RKO (cell line): ENCODE measurements around the gene KCNH4.
"Not testable (repeated sequence)": the region's sequence is repeated elsewhere in the genome, so short reads cannot be mapped to it uniquely, and the experiment has no call there.

Experiments used
- DNase-seq: peaks from one replicate; pipeline ENCODE4 v3.0.0-alpha.2; 2016; ENCODE audit warnings: low spot score

Gene KCNH4

DNA sequence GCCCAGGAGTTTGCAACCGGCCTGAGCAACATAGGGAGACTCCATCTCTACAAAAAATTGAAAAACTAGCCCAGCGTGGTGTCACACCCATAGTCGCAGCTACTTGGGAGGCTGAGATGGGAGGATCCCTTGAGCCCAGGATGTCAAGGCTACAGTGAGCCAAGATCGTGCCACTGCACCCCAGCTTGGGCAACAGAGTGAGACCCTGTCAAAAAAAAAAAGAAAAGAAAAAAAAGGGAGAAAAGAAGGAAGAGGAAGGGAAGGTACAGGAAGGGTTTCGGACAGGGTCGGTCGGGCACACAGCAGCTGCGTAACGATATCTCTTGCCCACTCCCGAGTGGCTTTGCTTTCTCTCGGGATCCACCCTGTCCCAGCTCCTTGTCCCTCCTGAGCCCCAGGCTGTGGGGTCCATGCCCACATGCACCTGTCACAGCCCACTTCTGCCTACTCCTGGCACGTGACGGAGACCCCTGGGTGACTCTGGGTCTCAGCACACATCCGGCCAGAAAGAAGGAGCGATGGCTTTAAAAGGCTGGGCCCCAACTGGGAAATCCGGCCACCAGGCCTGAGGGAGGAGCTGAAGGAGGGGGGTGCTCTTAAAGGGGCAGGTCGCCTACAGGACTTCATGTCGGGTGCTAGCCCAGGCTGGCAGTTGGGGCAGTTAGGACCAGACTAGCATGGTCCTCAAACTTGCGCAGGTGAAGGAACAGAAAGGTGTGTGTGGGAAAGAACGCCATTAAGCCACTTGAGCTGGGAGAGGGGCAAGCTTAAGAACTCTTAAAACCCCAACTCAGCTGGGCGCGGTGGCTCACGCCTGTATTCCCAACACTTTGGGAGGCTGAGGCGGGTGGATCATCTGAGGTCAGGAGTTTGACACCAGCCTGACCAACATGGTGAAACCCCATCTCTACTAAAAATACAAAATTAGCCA, 13.3 kb upstream of the KCNH4 start, which contains the start of gene GHDC:
TSS of gene GHDC (minus strand) at position 526 of the 931 bp plus-strand sequence. CDS start 913 bp downstream, outside the sequence.
- DNase-seq = peak; percentile 88

DNA sequence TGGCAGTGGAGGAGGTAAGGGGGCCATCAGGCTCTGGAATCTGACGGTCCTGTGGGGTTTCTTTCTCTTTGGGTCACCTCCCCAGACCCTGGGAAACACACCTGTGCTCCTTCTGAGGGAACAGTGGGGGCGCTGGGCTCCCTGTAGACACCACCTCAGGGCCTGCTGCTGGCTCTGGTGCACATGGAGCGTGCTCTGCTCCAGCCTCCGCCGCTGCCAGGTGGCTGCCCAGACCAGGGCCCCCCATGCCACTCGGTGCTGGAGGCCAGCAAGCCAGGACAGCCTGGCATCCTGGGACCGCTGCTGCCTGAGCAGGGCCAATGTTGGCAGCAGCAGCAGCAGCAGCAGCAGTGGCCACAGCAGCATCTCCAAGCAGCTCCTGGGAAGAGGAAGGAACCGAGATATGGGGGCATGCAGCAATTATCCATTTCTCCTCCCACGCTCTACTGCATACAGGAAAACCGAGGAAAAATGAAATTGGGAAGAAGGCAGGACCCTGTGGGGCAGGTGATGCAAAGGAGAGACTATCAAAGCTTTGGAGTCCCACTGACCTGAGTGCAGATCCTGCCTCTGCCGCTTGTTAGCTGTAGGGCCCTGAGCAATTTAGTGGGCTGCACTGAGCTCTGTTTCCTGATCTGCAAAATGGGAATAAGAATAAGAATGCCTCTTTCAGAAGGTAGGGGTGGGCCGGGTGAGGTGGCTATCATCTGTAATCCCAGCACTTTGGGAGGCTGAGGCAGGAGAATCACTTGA, 12.4 kb upstream of the KCNH4 start:
- DNase-seq = no peak

DNA sequence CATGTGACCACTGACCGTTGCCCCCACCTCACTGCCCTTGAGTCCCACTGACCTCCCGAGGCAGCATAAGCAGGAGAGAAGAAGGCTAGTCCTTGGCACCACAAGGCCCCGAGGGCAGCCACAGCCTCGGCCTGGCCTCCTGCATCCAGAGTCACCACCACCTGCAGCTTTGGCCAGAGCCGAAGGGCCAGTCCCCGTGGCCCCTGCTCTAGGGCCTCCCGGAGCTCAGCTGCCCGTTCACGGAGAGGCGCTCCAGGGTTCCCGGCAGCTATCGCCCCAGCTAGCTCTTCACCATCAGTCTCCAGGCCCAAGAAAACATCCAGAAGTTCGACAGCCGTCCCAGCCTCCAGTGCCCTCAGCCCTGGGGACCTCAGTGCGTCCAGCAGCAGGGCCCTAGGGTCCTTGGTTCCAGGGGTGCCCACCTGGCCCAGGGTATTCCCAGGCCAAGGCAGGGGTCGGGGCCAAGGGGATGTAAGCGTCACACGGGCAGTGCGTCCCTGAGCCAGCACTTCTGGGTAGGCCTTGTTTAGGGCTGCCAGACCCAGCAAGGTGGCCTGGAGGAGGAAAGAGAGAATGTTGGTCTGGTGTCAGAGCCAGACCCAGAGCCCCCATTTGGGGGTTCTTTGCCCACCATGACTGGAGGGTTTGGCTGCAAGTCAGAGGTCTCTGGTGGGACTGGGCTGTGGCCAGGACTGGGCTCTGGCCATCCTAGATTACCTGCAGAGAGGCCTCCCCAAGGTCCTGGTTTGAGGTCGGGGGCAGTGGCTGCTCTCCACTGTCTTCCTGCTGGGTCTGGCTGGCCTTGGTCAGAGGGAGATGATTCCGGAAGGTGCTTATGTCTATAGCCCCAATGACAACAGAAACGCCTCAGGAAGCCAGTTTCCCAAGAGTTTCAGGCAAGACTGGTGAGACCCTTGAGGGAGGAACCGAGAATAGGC, 11.5 kb upstream of the KCNH4 start:
- DNase-seq = no peak

DNA sequence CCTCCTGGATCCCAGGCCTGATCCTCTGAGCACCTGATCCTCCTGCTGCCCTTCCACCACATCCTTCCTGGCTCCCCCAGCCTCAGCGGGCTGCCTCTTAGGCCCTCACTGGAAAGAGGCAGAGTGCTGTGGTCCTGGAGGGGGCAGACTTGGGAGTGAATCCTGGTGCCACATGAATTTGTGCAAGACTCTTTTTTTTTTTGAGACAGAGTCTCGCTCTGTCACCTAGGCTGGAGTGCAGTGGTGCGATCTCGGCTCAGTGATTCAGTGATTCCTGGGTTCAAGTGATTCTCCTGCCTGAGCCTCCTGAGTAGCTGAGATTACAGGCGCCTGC, 10.3 kb upstream of the KCNH4 start:
- DNase-seq = no peak

DNA sequence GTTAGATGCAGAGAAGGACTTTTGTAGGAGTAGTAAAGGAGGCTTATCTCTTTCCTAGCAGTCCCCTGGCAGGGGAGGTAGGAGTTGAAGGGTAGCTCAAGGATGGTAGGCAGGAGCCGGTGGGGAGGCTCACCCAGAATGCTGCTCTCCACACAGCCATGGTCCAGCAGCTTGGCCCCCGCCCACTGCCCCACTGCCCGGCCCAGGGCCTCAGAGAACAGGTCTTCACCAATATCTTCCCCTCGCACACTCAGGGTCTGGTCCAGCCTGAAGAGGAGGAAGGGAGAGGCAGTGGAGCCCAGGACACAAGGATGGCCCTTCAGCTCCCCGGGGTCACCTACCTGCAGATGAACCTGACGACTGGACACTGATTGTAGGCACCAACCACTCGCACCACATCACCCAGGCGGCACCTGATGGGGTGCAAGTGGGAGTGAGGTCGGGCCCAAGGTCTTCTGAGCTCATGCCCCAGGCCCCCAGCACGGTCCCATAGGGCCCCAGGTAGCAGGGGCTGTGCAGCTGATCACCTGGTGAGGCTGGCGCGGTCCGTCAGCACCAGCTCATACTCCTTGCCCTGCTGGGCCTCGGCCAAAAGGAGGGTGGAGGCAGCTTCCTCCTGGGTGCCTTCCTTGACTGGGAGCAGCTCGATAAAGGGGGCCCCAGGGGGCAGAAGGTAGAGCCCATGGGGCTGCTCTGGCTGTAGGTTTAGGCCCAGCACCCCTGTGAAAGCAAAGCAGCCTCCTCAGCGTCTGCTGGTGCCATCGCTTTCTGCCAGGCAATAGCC, 9.7 kb upstream of the KCNH4 start:
- no peak for DNase-seq

DNA sequence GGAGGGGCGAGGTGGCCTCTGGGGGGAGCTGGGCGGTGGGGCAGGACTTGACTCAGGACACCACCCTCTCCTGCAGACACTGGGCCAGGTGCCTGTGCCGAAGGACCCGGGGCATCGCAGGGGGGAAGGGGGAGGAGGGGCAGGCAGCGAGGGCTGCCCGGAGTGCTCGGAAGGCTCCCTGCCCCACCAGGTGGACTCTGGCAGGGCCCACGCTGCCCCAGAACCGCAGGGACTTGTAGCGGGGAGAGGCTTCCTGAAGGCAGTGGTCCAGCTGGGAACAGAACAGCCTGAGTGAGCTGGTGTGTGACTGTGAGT, 8.7 kb upstream of the KCNH4 start:
- DNase-seq = no peak

DNA sequence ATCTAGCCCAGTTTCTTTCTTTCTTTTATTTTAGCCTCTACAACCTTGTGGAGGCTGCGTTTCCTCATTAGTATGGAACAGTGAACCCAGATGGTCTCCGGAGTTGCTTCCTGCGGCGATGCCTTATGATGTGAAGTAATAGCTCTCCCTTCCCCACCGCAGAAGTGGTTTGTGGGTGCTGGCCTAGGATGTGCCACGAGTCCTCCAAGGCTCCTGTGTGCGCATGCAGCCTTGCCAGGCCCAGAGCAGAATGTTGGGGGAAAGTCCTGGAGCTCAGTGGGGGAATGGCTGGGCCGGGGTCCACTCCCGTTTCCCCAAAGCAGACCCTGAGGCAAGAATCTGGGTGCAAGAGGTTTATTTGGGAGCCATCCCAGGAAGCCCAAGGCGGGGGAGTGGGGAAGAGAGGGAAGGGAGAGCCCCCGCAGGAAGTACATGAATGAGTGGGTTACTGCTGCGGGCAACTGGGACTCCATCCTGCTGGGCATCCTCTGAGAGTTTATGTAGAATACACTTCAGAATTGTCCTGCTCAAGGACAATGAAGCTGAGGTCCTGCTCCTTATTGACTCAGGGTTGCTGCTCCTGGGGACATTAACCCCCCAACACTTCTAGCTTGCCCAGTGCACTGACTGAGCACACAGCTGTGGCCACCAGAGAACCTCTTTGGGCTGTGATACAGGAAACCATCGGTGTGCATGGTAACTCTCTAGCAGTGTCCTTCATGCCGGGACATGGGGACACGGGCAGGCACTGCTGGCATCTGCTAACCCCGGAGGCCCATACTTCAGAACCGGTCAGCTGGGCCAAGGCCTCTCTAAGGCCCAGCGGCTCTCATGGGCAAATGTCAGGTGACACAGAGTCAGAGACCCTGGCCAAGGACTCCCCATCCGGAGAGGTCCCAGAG, 8.1 kb upstream of the KCNH4 start:
- DNase-seq = no peak

DNA sequence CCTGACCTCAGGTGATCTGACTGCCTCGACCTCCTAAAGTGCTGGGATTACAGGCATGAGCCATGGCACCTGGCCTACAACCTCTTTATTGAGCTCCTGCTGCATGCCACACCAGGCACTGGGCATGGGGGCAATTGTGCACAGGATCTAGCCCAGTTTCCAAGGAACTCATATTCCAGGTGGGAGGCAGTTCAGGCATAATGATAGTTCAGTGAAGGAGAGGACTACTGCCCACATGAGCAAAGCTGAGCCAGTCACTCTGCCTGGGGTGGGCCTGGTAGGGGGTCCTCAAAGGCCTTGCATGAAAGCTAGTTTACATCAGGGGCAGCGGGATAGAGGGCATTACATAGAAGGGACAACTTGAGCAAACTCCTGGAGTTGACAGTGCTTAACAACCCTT, 6.9 kb upstream of the KCNH4 start:
- no peak for DNase-seq

DNA sequence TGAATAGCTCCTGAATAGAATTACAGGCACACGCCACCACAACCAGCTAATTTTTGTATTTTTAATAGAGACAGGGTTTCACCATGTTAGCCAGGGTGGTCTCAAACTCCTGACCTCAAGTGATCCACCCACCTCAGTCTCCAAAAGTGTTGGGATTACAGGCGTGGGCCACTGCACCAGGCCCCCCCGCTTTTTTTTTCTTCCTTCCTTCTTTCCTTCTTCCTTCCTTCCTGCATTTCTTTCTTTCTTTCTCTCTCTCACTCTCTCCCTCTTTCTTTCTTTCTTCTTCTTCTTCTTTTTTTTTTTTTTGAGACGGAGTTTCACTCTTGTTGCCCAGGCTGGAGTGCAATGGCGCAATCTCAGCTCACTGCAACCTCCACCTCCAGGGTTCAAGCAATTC, 5.2 kb upstream of the KCNH4 start:
- not testable (repeated sequence) for DNase-seq

DNA sequence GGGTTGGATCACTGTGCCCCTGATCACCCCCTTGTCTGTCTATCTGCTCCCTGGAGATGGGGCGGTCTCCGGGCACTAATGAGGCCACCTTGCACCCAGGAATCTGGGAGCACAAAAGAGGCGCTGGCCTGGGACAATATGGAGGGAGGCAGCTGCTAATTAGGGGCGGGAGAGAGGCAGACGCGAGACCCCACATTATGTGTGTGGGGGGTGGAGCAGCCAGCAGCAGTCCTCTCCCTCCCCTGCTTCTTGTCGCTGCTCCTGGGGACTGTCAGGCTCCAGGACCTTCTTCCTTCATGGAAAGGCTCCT, 4.6 kb upstream of the KCNH4 start:
- no peak for DNase-seq

DNA sequence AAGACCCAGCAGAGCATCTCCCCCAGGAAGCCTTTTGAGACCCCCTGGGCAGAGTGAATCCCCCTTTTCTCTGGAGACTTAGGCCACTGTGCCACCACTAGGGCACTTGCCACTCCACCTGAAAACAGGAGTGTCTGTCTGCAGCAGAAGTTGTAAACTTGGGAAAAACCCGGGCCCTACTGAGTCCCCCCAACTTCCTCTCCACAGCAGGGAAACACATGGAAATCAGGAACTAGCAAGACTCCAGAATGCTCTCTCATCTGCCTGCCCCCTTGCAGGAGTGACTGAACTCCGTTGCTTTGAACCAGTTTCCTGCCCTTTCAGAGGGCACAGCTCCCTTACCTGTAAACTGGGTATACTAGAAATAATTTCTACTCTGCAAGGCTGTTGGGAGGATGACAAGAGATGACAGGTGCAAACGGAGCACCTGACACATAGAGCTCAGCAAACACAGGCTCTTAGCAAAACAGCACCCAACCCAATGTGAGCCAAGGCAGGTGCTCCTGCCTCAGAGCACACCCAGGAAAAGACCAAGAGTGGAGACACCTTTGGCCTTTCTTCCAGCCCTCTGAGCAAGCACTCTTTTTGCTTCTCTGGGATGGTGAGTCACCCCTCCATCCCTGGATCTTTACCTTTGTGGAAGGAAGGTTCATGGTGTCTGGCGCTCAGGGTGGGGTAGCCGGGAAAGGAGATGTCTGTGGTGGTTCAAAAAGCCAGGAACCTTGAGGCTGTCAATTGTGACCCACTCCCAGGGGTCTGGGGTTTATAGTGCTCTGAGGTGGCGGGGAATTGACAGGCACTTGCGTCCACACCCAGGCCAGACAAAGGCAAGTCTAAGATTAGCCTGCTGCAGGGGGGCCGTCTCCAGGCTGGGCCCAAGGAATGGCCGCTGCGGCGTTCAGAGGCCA, 4.0 kb upstream of the KCNH4 start, which contains the start of gene HCRT:
TSS of gene HCRT (minus strand) at position 740 of the 908 bp plus-strand sequence. CDS start at position 653, 87 bp downstream.
- no peak for DNase-seq

DNA sequence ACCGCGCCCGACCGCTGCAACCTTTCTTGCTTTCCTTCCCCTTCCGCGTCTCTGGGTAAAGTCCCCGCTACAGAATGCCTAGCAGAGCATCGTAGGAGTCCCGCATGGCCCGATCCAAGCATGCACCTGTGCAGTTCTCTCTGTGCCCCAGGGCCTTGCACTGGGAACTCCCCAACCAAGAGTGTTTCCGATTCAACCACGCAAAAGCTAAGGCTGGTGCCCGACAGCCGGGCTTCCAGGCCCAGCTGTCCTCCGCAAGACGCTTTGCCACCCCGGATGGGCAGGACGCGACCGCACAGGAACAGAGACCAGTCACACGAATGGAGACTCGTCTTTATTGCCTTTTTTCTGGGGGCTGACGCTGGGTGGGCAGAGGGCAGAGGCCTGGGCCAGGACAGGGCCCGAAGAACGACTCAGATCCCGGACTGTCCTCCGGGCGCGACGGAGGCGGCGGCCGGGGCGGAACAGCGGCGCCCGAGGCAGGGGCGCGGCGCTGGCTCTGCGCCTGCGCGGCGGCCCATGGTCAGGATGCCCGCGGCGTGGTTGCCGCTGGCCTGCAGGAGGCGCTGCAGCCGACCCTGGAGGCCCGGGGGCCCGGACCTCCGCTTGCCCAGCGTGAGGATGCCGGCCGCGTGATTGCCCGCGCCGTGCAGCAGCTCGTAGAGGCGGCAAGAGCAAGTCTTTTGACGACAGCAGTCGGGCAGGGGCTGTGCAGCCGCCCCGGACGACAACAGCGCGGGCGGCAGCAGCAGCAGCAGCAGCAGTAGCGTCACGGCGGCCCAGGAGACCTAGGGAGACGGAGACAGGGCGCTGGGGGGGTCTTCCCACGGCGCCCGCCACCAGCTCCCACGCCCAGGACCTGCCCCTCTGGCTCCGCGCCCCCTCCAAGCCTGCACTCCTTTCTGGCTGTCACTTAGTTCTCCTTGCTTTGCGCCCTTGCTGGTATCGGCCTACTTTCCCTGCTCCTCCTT, 3.1 kb upstream of the KCNH4 start:
- DNase-seq = peak; percentile 69

DNA sequence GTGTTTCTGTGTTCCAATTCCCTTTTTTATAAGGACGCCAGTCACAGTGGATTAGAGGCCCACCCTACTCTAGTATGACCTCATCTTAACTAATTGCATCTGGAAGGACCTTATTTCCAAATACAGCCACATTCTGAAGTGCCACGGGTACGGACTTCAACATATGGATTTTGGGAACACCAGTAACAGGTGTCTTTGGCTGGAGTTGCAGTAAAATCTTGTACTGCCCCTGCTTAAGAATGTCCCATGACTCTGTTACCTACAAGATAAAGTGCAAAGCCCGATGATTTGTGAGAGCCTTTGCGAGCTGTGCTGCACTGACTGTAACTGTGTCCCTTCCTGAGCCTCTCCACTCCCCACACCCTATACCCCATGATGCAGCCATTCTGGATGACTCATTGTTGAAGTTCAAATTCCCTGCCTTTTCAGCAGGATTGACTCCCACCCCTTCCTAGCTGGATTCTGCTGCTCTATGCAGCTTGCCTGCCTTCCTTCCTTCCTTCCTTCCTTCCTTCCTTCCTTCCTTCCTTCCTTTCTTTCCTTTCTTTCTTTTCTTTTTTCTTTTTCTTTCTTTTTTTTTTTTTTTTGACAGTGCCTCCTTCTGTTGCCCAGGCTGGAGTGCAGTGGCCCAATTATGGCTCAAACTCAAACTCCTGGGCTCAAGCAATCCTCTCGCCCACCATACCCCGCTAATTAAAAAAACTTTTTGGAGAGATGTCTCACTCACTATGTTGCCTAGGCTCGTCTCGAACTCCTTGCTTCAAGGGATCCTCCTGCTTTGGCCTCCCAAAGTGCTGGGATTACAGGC, 2.2 kb upstream of the KCNH4 start:
- peak; percentile 48 for DNase-seq

DNA sequence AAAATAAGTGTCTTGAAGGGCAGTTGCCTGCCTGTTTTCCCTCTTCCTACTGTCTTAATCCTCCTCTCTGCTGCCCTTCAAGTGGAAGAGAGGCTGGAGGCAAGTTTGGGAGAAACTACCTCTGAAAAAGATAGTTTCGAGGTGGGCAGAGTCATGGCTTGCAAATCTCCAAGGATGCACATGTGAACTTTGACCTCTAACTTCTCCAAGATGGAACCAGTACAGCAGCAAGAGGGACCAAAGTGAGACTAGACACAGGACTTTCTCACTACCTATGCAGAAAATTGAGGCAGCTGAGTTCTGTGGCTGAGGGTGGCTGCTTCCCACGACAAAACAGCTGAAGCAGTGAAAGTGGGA, 887 bp upstream of the KCNH4 start:
- DNase-seq = no peak

DNA sequence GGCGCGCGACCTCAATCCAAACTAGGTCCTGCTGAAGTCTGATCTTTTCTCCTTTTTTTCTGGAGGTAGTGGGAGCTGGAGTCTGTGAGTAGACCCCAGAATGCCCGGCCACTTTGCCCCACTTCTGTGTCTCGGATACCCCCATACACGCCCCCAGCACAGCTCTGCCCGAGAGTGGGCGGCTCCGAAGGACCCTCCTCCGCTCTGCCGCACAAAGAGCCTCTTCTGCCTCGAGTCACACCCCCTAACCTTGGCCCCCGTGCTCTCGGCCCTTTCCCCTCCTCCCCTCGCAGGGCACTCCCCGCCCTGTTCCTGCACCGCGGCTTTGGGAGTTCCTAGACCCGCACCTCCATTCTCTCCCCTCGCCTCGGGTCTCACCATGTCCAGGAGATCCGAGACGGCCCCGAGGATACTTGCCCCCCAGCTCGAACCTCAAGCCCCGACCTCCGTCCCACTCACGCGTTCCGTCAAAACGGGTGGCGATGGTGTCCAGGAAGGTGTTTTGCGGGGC, 476 bp downstream of the KCNH4 start:
- DNase-seq = no peak

DNA sequence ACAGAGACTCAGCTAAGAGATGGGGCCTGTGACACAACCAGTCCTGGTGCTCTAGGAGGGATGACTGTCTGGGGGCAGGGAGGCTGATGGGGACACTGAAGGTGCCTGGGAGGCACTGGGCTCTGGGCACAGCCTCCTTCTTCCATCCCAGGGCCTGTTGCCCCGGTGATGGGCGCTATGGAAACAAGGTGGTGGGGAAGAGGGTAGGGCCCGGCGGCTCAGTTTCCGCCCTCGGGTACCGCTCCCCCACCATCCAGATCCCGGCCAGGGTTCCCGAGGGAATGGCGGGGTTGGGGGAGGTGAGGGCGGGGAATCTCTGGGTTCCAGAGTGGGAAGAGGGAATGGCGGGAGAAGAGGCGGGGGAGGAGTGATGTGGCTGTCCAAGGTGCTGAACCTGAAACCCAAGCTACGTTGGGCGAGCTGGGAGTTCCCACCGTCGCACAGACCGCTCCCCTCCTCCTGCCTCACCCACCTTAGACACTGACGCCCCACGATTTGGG, 981 bp downstream of the KCNH4 start:
- DNase-seq = no peak

DNA sequence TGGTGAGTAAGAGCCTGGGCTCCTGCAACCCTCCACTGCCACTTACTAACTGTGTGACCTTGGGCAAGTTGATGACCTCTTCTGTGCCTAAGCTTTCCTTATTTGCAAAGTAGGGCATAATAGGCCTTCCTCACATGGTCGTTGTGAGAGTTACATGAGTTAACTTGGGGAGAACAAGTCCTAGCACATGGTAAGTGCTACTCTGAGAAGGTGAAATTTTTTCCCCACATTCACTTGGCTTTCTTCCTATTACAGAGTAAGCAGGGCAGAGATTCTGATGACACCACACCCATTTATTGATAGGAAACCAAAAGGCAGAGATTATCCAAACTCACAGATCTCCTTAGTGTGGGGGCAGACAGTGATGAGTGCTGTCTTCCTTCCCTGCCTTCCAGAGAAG, 1.6 kb downstream of the KCNH4 start:
- DNase-seq = no peak
